ENCODE measurements around the gene RAMAC. TPM values are rescaled to one million over a fixed set of nuclear protein-coding genes. Genes with fewer than 3 reads are reported as not detected.
A peak's percentile ranks its signal among the peaks of the same experiment; 100 is the strongest.

Gene RAMAC
- total and polyA plus RNA-seq, 11 donors: 11.0 to 25.5 (median 14.9) TPM

GRCh38 chr15:82959423-82959822 is 26.6 kb upstream of the RAMAC start:
- H3K27ac ChIP-seq: no peak overlapping the region
- H3K27me3 ChIP-seq: no peaks in the 10 kb centered on the region
- no peak overlapping the region for H3K4me3 ChIP-seq
- H3K9me3 ChIP-seq: no peaks in the 10 kb centered on the region
- no peak for TF ChIP-seq POLR2A (IDR thresholded peaks at IDR 0.05)
- intact Hi-C loops (cut with DNase I): no loop called here
- WGBS, 4 donors: 78 to 92% (median 86%) methylated on average over 5 of the region's 5 CpGs
- H3K4me1 ChIP-seq: peaks cover 0 to 25% (median 0%) of the 10 kb centered on the region in 12 donors
- DNase-seq: no peak
- ATAC-seq: no peak
- no peaks in the 10 kb centered on the region for H3K36me3 ChIP-seq

- Histone ChIP-seq H3K4me1 (peaks cover 0 to 25% (median 0%) of the 10 kb centered on the region in 12 donors), H3K27ac (no peak overlapping the region), H3K36me3 (no peaks in the 10 kb centered on the region), H3K27me3 (no peaks in the 10 kb centered on the region), H3K4me3 (no peak overlapping the region), H3K9me3 (no peaks in the 10 kb centered on the region)
- TF ChIP-seq CTCF (IDR thresholded peaks at IDR 0.05) (no peak), POLR2A (IDR thresholded peaks at IDR 0.05) (no peak)
- intact Hi-C loops (cut with DNase I): loop anchor here in 1 of 10 donors (10.0 kb wide), 1 partner anchor 56 kb away; no protein-coding TSS in a partner anchor
- DNase-seq (no peak), ATAC-seq (no peak)
- 81 to 92% (median 88%) methylated on average over 3 of the region's 3 CpGs for WGBS, 4 donors
Measured at GRCh38 chr15:82960766-82961165, 25.2 kb upstream of the RAMAC start.

GRCh38 chr15:82963471-82964341 is 22.3 kb upstream of the RAMAC start:
- H3K27ac ChIP-seq: peak overlapping the region in 7 of 12 donors; percentile 4 to 70 (median 29)
- peak; percentile 65 to 89 (median 78) for ATAC-seq
- no peaks in the 10 kb centered on the region for H3K27me3 ChIP-seq
- peaks cover 0 to 20% (median 1%) of the 10 kb centered on the region in 12 donors for H3K4me1 ChIP-seq
- TF ChIP-seq POLR2A (IDR thresholded peaks at IDR 0.05) (no peak), CTCF (IDR thresholded peaks at IDR 0.05) (no peak)
- no peak overlapping the region for H3K4me3 ChIP-seq
- intact Hi-C loops (cut with DNase I): loop anchor here in 1 of 10 donors (10.0 kb wide), 1 partner anchor 59 kb away; no protein-coding TSS in a partner anchor
- H3K36me3 ChIP-seq: no peaks in the 10 kb centered on the region
- peak in 1 of 5 donors; percentile 45 for DNase-seq
- 67 to 75% (median 69%) methylated on average over 7 of the region's 7 CpGs for WGBS, 4 donors
- H3K9me3 ChIP-seq: no peaks in the 10 kb centered on the region

- intact Hi-C loops (cut with DNase I): loop anchor here in 1 of 10 donors (10.0 kb wide), 1 partner anchor 60 kb away; no protein-coding TSS in a partner anchor
- WGBS, 4 donors: 93 to 97% (median 97%) methylated on average over 5 of the region's 5 CpGs
- no peaks in the 10 kb centered on the region for H3K27me3 ChIP-seq
- H3K36me3 ChIP-seq: no peaks in the 10 kb centered on the region
- TF ChIP-seq CTCF (IDR thresholded peaks at IDR 0.05): no peak
- TF ChIP-seq POLR2A (IDR thresholded peaks at IDR 0.05): no peak
- no peak overlapping the region for H3K27ac ChIP-seq
- H3K4me3 ChIP-seq: no peak overlapping the region
- DNase-seq (no peak), ATAC-seq (no peak)
- no peaks in the 10 kb centered on the region for H3K9me3 ChIP-seq
- peaks cover 0 to 10% (median under 1%) of the 10 kb centered on the region in 12 donors for H3K4me1 ChIP-seq
Measured at GRCh38 chr15:82964890-82965289, 21.1 kb upstream of the RAMAC start.
